Breast epithelium (tissue), 4 donors: Measurements from ENCODE around the gene OTOL1. TPM values are rescaled to one million over a fixed set of nuclear protein-coding genes. Genes with fewer than 3 reads are reported as not detected.

Experiments
- DNase-seq, 2 donors: peaks; one replicate each; pipeline ENCODE4 v3.0.0-alpha.2; 2019; ENCODE audit warnings: low spot score in 2 of 2
- H3K27ac ChIP-seq, 2 donors: fragments of 200-600 bp; sonication (generic) in 1 of 2; one replicate each; pipeline ENCODE4 v1.5.1; 2016 to 2019; ENCODE audit warnings: mild to moderate bottlenecking in 1 of 2
- H3K27me3 ChIP-seq, 2 donors: fragments of 200-600 bp; sonication (generic) in 1 of 2; one replicate each; pipeline versions ENCODE4 v1.5.1 to v1.6.0; 2017 to 2019; ENCODE audit warnings: control low read depth in 1 of 2, mild to moderate bottlenecking in 1 of 2
- H3K36me3 ChIP-seq: fragments of 200-600 bp; one replicate; pipeline ENCODE4 v1.5.1; 2019
- H3K4me1 ChIP-seq, 2 donors: fragments of 200-600 bp; sonication (generic); one replicate each; pipeline ENCODE4 v1.5.1; 2016 to 2019; ENCODE audit warnings: control low read depth in 1 of 2
- H3K4me3 ChIP-seq, 3 donors: fragments of 200-600 bp; sonication (generic); 1 replicate in 2 of 3; 2 replicates in 1 of 3; pipeline ENCODE4 v1.5.1; 2016 to 2019; ENCODE audit warnings: mild to moderate bottlenecking in 3 of 3, moderate library complexity in 2 of 3
- H3K9me3 ChIP-seq, 2 donors: fragments of 200-600 bp; sonication (generic) in 1 of 2; one replicate each; pipeline ENCODE4 v1.5.1; 2016 to 2019; ENCODE audit warnings: control low read depth in 1 of 2
- POLR2A ChIP-seq: fragments of 450-650 bp; IDR thresholded peaks from one replicate; pipeline ENCODE4 v1.6.1; 2016; ENCODE audit warnings: antibody characterized with exemption, mild to moderate bottlenecking, moderate library complexity
- POLR2AphosphoS5 ChIP-seq, 3 donors: sonication (generic); formaldehyde crosslinking; IDR thresholded peaks; one replicate each; pipeline ENCODE4 v1.6.1; 2017; ENCODE audit warnings: antibody characterized with exemption in 3 of 3
- intact Hi-C: fragments of 100-400 bp; cut with DNase I; formaldehyde crosslinking; loops from one replicate; pipeline ENCODE4 v1.15.1; 2023; ENCODE audit warnings: low total_unique reads
- total RNA-seq, 3 donors: library from RNA; depleted of rRNA; stranded (reverse); fragments of >200 nt; gene quantifications; one replicate each; pipeline ENCODE4 v1.1.0, GENCODE V29; 2016
- TF ChIP-seq, protein P1 (sequence below), 3 donors: fragments of 450-650 bp; IDR thresholded peaks; one replicate each; pipeline ENCODE4 v1.5.1; 2016 to 2017; ENCODE audit warnings: antibody characterized with exemption in 3 of 3, mild to moderate bottlenecking in 3 of 3, moderate library complexity in 3 of 3

OTOL1 gene
- total RNA-seq, 3 donors from 2014 or later, result not detected

DNA sequence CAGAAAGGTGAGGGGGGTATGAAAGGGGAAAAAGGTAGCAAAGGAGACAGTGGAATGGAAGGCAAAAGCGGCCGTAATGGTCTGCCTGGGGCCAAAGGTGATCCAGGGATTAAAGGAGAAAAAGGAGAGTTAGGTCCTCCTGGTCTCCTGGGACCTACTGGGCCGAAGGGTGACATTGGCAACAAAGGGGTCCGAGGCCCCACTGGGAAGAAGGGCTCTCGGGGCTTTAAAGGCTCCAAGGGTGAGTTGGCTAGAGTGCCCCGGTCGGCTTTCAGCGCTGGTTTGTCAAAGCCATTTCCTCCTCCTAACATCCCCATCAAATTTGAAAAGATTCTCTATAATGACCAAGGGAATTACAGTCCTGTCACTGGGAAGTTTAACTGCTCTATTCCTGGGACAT is 6.7 kb downstream of the OTOL1 start:
- H3K4me1 ChIP-seq, result no peaks in the 10 kb centered on the region
- H3K36me3 ChIP-seq, result no peaks in the 10 kb centered on the region
- no peaks in the 10 kb centered on the region for H3K9me3 ChIP-seq
- DNase-seq, result no peak
- H3K27ac ChIP-seq, result no peak overlapping the region
- TF ChIP-seq, protein P1, sequence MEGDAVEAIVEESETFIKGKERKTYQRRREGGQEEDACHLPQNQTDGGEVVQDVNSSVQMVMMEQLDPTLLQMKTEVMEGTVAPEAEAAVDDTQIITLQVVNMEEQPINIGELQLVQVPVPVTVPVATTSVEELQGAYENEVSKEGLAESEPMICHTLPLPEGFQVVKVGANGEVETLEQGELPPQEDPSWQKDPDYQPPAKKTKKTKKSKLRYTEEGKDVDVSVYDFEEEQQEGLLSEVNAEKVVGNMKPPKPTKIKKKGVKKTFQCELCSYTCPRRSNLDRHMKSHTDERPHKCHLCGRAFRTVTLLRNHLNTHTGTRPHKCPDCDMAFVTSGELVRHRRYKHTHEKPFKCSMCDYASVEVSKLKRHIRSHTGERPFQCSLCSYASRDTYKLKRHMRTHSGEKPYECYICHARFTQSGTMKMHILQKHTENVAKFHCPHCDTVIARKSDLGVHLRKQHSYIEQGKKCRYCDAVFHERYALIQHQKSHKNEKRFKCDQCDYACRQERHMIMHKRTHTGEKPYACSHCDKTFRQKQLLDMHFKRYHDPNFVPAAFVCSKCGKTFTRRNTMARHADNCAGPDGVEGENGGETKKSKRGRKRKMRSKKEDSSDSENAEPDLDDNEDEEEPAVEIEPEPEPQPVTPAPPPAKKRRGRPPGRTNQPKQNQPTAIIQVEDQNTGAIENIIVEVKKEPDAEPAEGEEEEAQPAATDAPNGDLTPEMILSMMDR (IDR thresholded peaks at IDR 0.05), result no peak
- TF ChIP-seq POLR2AphosphoS5 (IDR thresholded peaks at IDR 0.05) (no peak), POLR2A (no peak)
- no peak overlapping the region for H3K4me3 ChIP-seq
- intact Hi-C loops, result no loop called here
- no peaks in the 10 kb centered on the region for H3K27me3 ChIP-seq

DNA sequence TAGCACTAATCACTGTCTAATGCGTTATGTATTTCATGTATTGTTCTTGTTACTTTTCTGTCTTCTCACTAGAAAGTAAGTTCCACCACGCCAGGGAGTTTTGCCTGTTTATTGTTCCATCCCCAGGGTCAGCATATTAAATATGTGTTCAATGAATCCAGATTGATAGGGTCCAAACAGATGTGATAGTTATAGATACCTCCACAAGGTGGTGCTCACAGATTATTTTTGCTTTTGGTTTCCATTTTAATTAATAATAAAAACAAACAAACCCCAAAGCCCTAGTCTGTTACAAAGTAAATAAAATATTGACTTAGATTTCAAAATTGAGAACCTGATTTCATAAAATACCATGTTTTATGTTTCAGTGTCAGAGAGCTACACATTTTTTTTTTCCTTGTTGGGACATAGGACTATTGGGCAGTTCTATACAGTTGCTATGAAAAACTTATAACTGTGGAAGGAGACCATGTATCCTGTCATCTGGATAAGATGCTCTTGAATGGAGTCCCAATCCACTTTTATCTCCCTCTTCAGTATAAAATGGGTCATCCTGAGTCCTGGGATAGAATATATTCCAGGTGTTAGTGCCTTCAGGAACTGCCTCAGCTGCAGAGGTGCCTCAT is 12.4 kb downstream of the OTOL1 start:
- Histone ChIP-seq H3K4me1 (no peaks in the 10 kb centered on the region), H3K4me3 (no peak overlapping the region), H3K9me3 (no peaks in the 10 kb centered on the region), H3K27ac (no peak overlapping the region), H3K27me3 (no peaks in the 10 kb centered on the region), H3K36me3 (no peaks in the 10 kb centered on the region)
- intact Hi-C loops, result loop anchor here (5.0 kb wide), 1 partner anchor 778 kb away; no protein-coding TSS in a partner anchor
- no peak for TF ChIP-seq POLR2A
- TF ChIP-seq, protein P1 (IDR thresholded peaks at IDR 0.05), result no peak
- TF ChIP-seq POLR2AphosphoS5 (IDR thresholded peaks at IDR 0.05), result no peak
- no peak for DNase-seq

DNA sequence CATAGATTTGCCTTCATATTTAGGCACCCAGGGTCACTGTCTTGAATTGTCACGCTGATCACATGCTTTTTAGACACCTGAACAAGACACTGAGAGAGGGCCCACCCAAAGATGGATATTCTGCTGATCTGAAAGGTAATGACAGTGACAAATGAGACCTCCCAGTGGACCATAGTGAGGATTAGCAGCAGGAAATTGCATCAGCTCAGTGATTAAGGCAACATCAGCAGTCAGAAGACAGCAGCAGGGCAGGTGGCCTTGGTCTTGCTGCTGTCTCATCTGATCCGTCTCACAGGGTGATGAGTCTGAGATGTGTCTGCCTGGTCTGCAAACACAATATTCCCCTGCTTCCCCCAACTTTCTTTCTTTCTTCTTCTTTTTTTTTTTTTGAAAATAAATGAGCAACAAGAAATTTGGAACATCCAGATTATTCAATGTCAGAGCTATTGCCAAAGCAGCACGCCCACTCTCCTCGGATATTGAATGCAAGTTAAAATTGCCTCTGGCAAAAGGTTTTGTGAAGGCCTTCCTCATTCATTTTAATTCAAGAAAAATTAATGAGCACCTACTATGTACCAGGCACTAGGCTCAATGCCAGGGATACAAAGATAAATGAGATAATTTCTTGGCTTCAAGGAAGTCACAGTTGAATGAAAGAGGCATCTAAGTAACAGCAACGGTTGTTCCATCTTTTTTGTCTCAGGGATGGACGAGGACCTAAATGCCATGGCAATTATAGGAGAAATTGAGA is 14.1 kb downstream of the OTOL1 start:
- no peaks in the 10 kb centered on the region for H3K27me3 ChIP-seq
- no peak overlapping the region for H3K4me3 ChIP-seq
- no peak overlapping the region for H3K27ac ChIP-seq
- no peak for DNase-seq
- no peaks in the 10 kb centered on the region for H3K36me3 ChIP-seq
- intact Hi-C loops, result no loop called here
- no peaks in the 10 kb centered on the region for H3K4me1 ChIP-seq
- no peak for TF ChIP-seq POLR2AphosphoS5 (IDR thresholded peaks at IDR 0.05)
- TF ChIP-seq POLR2A, result no peak
- TF ChIP-seq, protein P1 (IDR thresholded peaks at IDR 0.05), result no peak
- H3K9me3 ChIP-seq, result no peaks in the 10 kb centered on the region

DNA sequence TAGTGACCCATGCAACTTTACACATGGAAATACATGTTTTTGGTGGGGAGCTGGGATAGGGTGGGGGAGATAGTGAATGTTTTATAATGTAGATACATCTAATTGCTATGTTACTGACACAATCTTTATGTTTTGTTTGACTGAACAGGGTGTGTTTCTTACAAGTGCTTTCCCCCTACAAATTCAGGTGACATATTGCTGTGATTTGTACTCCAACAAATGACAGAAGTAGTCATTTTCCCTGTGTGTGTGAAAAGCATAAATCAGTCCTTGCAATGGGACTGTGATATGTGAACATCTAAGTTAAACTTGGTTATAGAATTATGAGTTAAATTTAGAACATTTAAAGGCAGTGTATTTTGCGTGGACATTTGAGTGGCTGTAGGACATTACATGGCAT is 27.3 kb downstream of the OTOL1 start:
- H3K4me1 ChIP-seq, result no peaks in the 10 kb centered on the region
- no peaks in the 10 kb centered on the region for H3K9me3 ChIP-seq
- TF ChIP-seq POLR2AphosphoS5 (IDR thresholded peaks at IDR 0.05), result no peak
- TF ChIP-seq POLR2A, result no peak
- TF ChIP-seq, protein P1 (IDR thresholded peaks at IDR 0.05), result no peak
- intact Hi-C loops, result no loop called here
- no peaks in the 10 kb centered on the region for H3K36me3 ChIP-seq
- H3K27ac ChIP-seq, result no peak overlapping the region
- no peaks in the 10 kb centered on the region for H3K27me3 ChIP-seq
- no peak for DNase-seq
- no peak overlapping the region for H3K4me3 ChIP-seq

DNA sequence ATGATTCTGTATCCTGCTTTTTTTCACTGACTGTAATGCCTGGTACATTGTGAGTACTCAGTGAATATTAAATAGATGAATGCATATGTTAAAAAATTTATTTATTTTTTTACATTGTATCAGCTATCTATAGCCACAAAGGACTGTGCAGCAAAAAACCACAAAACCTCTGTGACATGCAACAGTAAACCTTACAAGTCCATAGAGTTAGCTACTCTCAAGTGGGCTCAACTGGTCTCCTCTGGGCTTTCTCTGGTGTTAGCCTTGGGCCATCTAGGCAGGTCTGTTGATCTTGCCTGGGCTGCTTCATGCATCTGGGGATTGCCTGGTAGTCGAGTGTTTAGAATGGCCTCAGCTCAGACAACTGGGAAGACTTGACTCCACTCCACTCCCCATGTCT is 35.3 kb downstream of the OTOL1 start:
- Histone ChIP-seq H3K4me3 (no peak overlapping the region), H3K36me3 (no peaks in the 10 kb centered on the region), H3K27ac (no peak overlapping the region), H3K4me1 (no peaks in the 10 kb centered on the region), H3K27me3 (no peaks in the 10 kb centered on the region), H3K9me3 (no peaks in the 10 kb centered on the region)
- DNase-seq, result no peak
- intact Hi-C loops, result loop anchor here (2.0 kb wide), 1 partner anchor 25 kb away; no protein-coding TSS in a partner anchor
- TF ChIP-seq POLR2AphosphoS5 (IDR thresholded peaks at IDR 0.05) (no peak), POLR2A (no peak)
- TF ChIP-seq, protein P1 (IDR thresholded peaks at IDR 0.05), result no peak
